ENCODE data around the gene CUX1. TPM values are rescaled to one million over a fixed set of nuclear protein-coding genes. Genes with fewer than 3 reads are reported as not detected.

The CUX1 gene
- total RNA-seq, 1 donor from 2014 or later, result 40.5 TPM

DNA sequence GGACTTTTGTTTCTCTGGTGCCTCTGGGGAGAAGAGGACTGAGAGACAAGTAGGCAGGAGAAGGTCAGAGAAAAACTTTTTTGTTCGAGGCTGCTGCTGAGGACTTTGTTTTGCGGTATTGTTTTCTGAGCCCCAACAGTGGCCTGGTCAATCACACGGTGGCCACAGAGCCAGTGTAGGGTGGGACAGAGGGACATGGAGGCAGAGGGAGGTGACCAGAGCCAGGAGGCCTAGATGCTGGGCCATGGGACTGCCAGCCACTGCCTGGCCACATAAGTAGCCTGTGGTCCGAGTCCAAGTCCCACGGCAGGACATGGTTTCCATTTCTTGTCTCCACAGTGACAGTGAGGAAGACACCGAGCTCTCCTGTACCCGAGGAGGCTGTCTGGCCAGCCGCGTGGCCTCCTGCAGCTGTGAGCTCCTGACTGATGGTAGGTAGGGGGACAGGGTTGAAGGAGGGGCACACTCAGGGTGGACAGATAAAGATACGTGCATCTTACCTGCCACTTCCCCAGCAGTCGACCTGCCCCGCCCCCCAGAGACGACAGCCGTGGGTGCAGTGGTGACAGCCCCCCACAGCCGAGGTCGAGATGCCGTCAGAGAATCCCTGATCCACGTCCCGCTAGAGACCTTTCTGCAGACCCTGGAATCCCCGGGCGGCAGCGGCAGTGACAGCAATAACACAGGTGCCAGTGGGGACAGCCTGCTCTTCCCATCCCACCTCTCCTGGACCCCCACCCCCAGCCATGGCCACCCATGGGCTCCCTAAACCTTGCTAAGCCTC, 496.8 kb downstream of the CUX1 start:
- Histone ChIP-seq H3K4me3 (ENCODE audit: low read depth, low read length) (no peak overlapping the region), H3K27me3 (ENCODE audit: control insufficient read depth, insufficient read depth, low read length) (no peaks in the 10 kb centered on the region), H3K36me3 (ENCODE audit: control insufficient read depth, insufficient read depth, low read length) (no peaks in the 10 kb centered on the region)
- FAIRE-seq, result no peak
- TF ChIP-seq, protein P1, sequence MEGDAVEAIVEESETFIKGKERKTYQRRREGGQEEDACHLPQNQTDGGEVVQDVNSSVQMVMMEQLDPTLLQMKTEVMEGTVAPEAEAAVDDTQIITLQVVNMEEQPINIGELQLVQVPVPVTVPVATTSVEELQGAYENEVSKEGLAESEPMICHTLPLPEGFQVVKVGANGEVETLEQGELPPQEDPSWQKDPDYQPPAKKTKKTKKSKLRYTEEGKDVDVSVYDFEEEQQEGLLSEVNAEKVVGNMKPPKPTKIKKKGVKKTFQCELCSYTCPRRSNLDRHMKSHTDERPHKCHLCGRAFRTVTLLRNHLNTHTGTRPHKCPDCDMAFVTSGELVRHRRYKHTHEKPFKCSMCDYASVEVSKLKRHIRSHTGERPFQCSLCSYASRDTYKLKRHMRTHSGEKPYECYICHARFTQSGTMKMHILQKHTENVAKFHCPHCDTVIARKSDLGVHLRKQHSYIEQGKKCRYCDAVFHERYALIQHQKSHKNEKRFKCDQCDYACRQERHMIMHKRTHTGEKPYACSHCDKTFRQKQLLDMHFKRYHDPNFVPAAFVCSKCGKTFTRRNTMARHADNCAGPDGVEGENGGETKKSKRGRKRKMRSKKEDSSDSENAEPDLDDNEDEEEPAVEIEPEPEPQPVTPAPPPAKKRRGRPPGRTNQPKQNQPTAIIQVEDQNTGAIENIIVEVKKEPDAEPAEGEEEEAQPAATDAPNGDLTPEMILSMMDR (IDR thresholded peaks at IDR 0.05; ENCODE audit: insufficient read depth, low read length, severe bottlenecking), result no peak
- no peak for DNase-seq (ENCODE audit: low read depth)

DNA sequence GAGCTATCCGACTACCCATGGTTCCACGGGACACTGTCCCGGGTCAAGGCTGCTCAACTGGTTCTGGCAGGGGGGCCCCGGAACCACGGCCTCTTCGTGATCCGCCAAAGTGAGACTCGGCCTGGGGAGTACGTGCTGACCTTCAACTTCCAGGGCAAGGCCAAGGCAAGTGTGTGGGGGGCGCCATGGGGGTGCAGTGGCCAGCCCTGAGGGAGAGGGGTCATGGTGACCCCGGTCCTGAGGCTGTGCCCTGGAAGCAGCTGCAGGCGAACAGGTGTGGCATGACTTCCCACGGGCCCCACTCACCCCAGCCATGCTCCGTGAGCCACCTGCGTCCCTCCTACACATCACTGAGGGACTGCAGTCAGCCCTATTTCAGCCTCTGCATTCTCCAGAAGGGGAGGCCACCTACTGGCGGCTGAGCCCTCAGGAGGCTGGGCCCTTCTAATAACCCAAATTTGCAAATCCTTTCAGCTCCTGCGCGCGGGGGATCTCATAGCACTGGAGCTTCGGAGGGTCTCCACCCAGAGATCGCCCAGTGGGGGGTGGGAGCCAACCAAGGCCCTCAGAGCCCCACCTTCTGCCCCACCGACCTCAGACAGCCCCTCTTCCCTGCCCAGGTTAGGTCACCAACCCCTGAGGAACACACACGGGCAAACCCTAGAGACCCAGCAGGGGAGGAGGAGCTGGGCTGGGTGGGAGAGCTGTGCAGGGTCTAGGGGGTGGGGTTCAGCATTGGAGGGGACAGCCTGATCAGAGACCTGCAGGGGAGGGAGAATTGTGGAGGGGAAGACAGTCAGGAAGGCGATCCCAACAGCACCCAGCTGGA, 500.0 kb downstream of the CUX1 start:
- H3K27me3 ChIP-seq (ENCODE audit: control insufficient read depth, insufficient read depth, low read length), result no peaks in the 10 kb centered on the region
- H3K36me3 ChIP-seq (ENCODE audit: control insufficient read depth, insufficient read depth, low read length), result no peaks in the 10 kb centered on the region
- FAIRE-seq (no peak), DNase-seq (ENCODE audit: low read depth) (no peak)
- TF ChIP-seq, protein P1 (IDR thresholded peaks at IDR 0.05; ENCODE audit: insufficient read depth, low read length, severe bottlenecking), result no peak
- H3K4me3 ChIP-seq (ENCODE audit: low read depth, low read length), result no peak overlapping the region

DNA sequence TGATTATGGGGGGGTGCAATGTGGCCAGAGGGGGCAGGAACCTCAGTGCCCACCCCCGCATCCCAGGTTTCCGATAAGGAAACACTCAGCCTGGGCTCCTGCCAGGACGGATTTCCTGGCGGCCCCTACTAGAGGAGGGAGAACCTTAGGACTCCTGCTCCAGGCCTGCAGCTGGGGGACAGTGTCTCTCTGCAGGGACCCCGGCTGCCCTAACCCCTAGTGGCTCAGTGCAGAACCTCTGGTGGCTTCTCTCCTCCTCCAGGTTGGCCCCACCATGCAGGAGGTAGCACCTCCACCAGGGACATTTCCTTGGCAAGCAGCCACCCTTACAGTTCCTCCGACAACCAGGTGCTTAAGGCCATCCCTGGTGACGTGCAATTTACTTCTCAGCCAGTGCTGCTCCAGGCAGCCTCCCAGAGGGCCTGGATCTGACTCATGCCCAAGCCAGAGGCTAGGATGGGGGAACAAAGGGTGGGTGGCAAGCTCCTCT, 501.1 kb downstream of the CUX1 start:
- H3K4me3 ChIP-seq (ENCODE audit: low read depth, low read length), result no peak overlapping the region
- TF ChIP-seq, protein P1 (IDR thresholded peaks at IDR 0.05; ENCODE audit: insufficient read depth, low read length, severe bottlenecking), result peak; percentile 2
- no peaks in the 10 kb centered on the region for H3K27me3 ChIP-seq (ENCODE audit: control insufficient read depth, insufficient read depth, low read length)
- no peaks in the 10 kb centered on the region for H3K36me3 ChIP-seq (ENCODE audit: control insufficient read depth, insufficient read depth, low read length)
- FAIRE-seq (no peak), DNase-seq (ENCODE audit: low read depth) (peak; percentile 75)

DNA sequence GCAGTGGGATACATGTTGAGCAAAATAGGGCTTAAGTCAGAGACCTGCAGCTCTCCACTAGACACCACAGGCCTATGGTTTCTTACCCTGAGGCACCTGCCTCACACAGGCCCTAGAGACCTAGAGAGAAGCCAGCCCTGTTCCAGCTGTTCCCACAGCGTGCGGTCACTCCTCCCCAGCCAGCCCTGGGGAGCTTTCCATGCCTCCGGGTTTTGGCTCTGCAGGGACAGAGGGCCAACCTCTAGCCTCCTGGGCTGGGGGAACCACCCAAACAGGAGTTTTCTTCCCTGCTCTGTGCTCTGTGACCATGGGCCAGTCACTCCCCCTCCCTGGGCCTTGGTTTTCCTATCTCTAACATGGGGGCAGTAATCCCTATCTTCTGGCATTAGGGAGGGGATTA, 502.2 kb downstream of the CUX1 start:
- DNase-seq (ENCODE audit: low read depth) (no peak), FAIRE-seq (no peak)
- TF ChIP-seq, protein P1 (IDR thresholded peaks at IDR 0.05; ENCODE audit: insufficient read depth, low read length, severe bottlenecking), result no peak
- no peak overlapping the region for H3K4me3 ChIP-seq (ENCODE audit: low read depth, low read length)
- no peaks in the 10 kb centered on the region for H3K36me3 ChIP-seq (ENCODE audit: control insufficient read depth, insufficient read depth, low read length)
- no peaks in the 10 kb centered on the region for H3K27me3 ChIP-seq (ENCODE audit: control insufficient read depth, insufficient read depth, low read length)

DNA sequence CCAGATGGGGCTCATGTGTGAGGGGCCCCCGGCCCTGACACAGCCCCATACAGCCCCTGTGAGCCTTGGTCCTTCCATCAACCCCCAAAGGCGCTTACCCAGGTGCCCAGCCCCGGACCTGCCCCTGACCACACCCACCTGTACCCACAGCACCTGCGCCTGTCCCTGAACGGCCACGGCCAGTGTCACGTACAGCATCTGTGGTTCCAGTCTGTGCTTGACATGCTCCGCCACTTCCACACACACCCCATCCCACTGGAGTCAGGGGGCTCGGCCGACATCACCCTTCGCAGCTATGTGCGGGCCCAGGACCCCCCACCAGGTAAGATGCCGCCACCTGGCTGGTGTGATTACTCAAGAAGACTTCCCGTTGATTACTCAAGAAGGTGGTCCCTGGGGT, 502.8 kb downstream of the CUX1 start:
- no peaks in the 10 kb centered on the region for H3K36me3 ChIP-seq (ENCODE audit: control insufficient read depth, insufficient read depth, low read length)
- TF ChIP-seq, protein P1 (IDR thresholded peaks at IDR 0.05; ENCODE audit: insufficient read depth, low read length, severe bottlenecking), result no peak
- FAIRE-seq (no peak), DNase-seq (ENCODE audit: low read depth) (no peak)
- H3K27me3 ChIP-seq (ENCODE audit: control insufficient read depth, insufficient read depth, low read length), result no peaks in the 10 kb centered on the region
- no peak overlapping the region for H3K4me3 ChIP-seq (ENCODE audit: low read depth, low read length)
